D341Med (cell line): ENCODE data around the gene RPS6KB2.
"Not testable (repeated sequence)": the region's sequence is repeated elsewhere in the genome, so short reads cannot be mapped to it uniquely, and the experiment has no call there.

Experiments
- DNase-seq: peaks from one replicate; pipeline ENCODE4 v3.0.0; 2012; ENCODE audit warnings: low spot score

Gene RPS6KB2

DNA sequence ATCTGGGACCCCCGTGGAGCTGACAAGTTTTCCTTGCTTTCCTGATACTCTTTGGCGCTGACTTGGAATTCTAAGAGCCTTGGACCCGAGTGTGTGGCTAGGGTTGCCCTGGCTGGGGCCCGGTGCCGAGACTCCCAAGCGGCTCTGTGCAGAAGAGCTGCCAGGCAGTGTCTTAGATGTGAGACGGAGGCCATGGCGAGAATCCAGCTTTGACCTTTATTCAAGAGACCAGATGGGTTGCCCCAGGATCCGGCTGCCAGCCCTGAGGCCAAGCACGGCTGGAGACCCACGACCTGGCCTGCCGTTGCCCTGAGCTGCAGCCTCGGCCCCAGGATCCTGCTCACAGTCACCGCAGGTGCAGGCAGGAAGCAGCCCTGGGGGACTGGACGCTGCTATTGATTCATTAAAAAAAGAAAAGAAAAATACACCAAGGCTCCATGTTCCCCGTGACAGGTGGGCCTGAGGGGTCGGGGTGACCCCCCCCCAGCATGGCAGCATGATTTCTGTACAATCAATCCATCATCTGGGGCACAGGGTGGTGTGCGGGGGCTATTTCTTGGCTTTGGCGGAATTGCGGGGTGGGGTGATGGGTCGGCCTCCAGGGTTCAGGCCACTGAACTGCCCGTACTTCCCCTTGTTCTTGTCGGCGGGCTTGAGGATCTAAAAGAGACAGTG lies 30.2 kb upstream of the RPS6KB2 start:
- no peak for DNase-seq

DNA sequence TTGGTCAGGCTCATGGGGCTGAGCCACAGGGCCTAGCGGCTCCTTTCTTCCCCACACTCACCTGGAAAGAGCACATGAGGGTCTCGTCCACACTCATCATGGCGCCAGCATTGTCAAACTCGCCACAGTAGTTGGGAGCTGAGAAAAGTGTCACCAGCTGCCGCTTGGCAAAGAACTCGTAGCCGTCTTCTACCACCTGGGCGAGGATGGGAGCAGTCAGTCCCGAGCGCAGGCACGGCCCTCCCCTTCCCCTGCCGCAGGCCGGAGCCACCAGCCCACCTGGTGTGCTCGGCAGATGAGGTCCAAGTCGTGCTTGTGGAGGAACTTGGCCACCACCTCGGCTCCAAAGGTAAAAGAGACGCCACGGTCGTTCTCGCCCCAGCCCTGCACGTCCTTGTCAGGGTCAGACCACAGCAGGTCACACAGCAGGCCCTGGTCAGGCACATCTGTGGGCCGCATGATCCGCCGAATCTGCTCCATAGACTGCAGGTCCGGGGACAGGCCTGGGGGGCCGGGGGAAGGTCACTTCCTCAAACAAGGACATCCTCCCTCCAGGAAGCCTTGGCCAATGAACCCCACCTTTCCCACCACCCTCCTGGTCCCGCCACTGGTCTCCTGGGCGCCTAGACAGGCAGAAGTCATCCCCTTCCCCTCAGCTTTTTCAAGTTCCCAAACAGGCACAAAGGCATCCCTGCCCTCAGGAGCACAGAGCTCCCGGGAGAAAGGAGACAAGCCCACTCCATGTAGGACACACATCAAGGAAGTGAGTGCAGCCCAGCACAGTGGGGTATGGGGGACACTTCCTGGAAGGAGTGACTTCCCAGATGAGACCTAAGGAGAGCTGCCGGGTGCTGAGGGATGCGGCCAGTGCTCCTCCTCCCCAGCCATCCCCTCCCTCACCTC lies 29.4 kb upstream of the RPS6KB2 start:
- DNase-seq: no peak

DNA sequence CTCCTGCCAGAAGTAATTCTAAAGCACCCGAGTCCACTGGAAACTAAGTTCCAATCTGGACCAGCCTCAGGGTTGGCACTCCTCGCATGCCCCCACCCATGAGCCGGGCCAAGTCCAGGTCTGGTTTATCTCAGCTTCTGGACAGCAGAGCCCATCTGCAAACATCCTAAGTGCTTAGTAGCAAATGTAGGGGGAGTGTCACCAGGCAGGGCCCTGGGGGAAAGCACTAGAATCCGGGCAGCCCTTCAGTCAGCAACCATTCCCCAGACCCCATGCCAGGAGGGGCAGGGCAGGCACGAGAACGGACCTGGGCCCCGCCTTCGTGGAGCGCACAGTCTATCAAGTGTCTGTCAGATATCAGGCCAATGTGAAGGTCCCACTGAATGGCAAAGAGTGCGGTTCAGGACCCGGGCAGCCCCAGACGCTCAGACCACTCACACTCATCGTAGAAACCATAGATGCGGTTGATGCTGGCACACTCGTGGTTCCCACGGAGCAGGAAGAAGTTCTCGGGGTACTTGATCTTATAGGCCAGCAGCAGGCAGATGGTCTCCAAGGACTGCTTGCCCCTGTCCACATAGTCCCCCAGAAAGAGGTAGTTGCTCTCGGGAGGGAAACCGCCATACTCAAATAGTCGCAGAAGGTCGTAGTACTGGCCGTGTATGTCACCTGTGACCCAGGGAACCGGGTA lies 27.9 kb upstream of the RPS6KB2 start:
- DNase-seq: no peak

DNA sequence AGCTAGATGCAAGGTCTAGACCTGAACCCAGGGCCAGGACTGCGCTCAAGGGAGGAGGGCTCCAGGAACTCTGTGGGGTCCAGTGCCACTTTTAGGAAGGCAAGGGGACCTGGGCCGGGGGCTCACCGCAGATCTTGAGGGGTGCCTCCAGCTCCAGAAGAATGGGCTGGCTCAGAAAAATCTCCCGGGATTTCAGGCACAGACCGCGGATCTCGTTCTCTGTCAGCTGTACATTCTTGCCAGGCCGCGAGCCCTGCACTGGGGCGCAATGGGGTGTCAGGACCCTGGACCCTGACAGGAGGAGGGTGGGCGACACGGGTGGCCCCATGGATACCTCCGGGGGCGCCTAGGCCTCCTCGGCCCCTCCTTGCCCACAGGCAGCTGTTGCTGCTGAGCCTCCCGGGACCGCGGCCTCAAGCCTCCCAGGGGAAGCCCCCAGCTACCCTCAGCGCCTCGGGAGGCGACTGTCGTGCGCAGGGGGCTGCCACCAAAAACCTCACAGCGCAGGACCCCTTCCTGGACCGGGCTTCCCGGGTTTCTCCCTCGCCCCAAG lies 27.3 kb upstream of the RPS6KB2 start:
- peak; percentile 44 for DNase-seq

DNA sequence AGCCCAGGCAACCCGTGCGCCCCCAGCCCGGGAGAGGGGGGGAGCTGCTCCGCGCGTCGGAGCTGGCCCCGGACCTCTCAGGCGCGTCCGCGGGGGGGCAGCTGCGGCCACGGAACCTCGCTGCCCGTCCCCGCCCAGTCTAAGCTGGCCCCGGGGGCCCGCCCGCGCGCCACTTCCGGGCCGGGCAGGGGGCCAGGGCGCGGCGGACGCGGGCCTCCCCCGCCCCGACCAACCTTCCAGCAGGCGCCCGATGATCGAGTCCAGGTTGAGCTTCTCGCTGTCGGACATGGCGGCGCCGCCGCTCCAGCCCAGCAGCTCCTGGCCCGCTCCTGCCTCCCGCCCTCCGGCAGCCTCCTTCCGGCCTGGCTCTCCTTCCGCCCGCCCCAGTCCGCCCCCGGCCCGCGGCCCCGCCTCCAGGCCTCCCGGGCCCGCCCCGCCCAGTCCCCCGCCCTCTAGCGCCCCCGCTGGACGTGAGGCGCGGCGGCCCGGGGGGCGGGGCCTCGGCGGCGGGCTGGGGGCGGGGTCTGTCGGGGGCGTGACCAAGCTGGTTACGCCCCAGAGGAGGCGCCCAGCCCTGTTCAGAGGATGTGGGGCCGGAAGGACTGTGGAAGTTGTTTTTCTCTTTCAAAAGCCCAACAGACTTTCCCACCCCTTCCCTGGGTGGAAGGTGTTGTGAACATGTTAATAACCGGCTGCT lies 26.7 kb upstream of the RPS6KB2 start, which contains the start of gene PPP1CA:
TSS of gene PPP1CA (minus strand) at position 364 of the 697 bp plus-strand sequence. CDS start at position 288, 76 bp downstream.
- DNase-seq: peak; percentile 100

DNA sequence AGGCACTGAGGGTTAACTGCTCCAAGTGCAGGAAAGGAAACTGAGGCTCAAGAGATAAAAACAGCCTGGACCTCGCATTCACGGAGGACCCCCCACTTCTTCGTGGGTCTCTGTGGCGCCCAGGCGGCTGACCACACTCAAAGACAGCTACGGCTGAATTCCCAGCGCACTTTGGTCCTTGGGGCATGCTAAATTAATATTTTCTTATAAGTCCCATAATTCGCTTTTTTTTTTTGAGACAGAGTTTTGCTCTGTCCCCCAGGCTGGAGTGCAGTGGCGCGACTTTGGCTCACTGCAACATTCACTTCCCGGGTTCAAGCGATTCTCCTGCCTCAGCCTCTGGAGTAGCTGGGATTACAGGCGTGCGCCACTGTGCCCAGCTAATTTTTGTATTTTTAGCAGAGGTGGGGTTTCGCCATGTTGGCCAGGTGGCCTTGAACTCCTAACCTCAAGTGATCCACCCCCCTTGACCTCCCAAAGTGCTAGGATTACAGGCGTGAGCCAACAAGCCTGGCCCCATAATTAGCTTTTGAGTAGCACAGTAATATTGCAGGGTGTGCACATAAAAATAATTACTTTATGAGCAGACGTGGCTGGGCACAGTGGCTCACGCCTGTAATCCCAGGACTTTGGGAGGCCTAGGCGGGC lies 26.0 kb upstream of the RPS6KB2 start:
- not testable (repeated sequence) for DNase-seq

DNA sequence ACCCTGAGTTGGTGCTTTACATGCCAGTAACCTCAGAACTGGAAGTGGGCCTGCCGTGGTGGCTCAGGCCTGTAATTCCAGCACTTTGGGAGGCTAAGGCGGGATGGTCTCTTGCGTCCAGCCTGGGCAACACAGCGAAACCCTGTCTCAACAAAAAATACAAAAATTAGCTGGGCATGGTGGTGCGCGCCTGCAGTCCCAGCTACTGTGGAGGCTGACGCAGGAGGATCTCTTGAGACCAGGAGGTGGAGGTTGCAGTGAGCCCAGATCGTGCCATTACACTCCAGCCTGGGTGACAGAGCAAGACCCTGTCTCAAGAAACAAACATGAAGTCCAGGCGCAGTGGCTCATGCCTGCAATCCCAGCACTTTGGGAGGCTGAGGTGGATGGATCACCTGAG lies 25.2 kb upstream of the RPS6KB2 start:
- DNase-seq: not testable (repeated sequence)

DNA sequence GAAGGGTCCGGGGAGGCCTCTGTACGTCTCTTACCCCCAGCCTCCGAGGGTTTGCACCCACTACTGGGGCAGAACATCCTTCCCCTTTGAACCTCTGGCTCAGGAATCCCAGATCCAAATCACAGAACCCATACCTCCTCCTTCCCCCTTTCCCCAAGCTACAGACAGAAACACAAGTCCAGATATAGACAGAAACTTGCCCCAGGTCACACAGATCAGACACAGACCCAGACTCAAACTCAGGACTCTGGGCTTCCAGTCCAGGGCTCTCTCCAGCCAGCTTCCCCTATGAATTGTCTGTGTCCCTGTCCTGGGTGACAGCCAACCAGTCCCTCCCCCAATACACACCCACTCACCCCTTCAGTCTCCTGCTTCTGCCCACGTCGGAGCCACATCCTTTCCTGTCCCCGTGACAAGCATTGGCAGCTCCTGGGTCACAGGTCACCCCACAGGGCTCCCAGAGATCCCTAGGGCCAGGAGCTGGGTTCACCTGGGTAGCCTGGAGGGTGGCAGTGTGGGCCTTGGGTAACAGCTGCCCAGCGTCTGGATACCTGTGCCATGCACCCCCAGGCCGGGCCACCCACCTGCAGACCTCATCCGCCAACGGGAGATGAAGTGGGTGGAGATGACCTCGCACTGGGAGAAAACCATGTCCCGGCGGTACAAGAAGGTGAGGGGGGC lies 23.6 kb upstream of the RPS6KB2 start:
- no peak for DNase-seq

DNA sequence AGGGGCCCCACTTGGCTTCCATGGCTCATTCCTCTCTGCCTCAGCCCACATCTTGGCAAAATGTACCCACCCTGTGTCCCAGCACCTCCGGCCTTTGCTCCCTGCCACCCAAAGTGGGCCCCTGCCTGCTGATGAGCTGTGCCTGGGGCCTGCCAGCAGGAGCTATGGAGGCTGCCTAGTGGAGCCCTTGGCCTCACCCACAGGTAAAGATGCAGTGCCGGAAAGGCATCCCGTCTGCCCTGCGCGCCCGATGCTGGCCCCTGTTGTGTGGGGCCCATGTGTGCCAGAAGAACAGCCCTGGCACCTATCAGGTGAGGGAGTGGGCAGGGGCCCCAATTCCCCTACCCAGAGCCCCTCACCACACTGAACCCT lies 23.1 kb upstream of the RPS6KB2 start:
- DNase-seq: no peak

DNA sequence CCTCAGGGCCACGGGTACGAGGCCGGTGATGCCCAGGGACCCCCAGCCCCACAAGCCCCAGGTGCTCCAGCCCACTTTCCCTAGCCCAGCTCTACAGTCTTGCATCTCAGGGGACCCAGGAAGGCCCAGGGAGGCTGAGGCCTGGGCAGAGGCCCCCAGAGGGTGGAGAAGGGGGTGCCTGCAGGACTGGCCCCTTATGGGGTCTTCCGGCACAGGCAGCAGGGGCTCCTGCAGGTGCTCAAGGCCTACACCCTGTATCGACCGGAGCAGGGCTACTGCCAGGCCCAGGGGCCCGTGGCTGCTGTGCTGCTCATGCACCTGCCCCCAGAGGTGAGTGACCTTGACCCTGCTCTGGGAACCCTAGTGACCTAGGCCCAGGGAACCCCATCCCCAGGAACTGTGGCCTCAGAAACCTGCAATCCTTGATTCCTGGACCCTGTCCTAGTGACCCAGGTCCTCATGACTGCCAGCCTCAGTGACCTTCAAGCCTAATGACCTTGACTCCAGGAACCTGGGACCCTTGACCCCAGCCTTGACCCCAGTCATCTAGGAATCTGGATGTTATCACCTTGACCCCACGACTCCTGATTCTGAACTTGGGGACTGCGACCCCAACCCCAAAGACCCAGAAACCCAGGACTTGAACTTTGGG lies 22.5 kb upstream of the RPS6KB2 start:
- DNase-seq: no peak

DNA sequence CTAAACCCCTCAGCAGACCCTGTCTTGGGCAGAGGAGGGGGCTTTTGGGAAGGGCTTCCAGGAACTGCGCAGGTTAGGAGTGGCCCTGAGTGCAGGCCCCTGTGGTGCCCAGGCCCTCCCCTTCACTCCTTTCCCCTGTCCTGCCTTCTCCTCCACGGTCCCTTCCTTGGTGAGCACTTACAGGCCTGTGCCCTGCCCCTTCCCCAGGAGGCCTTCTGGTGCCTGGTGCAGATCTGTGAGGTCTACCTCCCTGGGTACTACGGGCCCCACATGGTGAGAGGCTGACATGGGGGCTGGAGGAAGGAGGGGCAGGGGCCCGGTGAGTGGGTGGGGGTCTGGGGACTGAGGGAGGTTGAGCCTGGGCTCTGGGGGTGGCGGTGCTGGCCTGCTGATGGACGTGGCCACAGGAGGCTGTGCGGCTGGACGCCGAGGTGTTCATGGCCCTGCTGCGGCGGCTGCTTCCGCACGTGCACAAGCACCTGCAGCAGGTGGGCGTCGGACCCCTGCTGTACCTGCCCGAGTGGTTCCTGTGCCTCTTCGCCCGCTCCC lies 21.8 kb upstream of the RPS6KB2 start:
- no peak for DNase-seq

DNA sequence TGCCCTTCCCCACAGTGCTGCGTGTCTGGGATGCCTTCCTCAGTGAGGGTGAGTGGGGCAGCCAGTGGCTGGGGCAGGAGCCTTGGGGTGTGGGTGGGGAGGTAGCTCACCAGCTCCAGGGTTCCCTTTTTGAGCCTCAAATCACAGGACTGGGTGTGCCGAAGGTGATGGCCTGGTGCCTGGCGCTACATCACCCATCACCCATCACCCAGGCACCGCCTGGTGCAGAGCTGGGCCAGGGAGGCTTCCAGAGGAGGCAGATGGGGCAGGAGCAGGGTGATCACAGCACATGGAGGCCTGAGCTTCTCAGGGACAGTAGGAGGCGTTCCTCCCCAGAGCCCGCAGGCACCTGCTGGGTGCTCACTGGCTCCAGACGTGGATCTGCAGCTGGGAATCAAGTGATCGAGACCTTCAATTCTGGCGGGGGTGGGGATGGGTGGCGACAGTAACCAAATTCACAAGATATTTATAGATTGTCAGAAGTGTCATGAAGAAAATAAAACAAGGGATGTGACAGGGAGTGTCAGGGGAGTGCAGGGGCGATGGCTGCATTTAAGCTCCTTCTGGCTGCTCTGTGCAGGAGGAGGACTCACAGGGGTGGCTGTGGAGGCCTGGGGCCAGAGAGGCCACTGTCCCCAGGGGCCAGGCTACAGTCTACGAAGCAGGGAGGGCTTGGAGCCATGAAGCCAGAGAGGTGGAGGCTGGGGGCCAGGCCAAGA lies 21.2 kb upstream of the RPS6KB2 start:
- DNase-seq: no peak

DNA sequence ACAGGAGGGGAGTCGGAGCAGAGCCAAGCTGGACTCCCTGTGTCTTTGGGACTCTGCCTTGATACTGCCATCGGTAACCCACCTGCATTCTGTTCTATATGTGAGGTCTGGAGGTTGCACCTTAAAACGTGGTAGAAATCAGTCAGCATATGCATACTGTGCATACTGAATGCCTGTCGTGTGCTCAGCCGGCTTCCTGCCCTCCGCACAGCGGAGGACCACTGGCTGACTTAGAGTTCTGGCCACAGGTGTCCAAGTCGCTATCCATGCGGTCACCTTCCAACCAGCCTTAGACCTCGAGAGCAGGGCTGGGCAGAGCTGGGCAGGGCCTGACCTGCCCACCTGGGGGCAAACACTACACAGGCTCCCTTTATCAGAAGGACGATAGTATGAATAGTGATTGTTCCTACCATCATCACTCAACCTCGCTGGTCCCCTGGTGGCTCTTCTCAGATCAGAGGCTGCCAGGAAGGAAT lies 20.6 kb upstream of the RPS6KB2 start:
- no peak for DNase-seq

DNA sequence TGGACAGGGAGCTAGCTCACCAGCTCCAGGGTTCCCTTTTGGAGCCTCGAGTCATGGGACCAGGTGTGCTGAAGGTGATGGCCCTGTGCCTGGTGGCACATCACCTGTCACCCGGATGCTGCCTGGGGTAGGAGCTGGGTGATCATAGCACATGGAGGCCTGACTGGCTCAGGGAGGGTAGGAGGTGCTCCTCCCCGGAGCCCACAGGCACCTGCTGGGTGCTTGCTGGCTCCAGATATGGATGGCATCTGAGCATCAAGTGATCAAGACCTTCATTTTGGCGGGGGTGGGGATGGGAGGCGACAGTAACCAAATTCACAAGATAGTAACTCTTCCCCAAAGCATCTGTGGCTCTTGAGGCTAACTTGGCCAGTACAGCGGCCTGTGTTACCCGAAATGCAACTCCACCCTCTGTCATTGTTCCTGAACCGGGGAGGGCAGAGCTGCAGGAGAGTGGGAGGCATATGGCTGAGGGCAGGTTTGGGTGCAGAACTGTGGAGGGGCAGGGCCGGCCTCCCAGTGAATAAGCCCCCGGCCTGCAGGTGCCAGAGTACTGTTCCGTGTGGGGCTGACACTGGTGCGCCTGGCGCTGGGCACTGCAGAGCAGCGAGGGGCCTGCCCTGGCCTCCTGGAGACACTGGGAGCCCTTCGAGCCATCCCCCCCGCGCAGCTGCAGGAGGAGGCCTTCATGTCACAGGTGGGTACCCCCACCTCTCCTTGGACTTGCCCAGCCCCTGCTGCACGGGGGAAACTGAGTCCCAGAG lies 19.7 kb upstream of the RPS6KB2 start:
- DNase-seq: no peak

DNA sequence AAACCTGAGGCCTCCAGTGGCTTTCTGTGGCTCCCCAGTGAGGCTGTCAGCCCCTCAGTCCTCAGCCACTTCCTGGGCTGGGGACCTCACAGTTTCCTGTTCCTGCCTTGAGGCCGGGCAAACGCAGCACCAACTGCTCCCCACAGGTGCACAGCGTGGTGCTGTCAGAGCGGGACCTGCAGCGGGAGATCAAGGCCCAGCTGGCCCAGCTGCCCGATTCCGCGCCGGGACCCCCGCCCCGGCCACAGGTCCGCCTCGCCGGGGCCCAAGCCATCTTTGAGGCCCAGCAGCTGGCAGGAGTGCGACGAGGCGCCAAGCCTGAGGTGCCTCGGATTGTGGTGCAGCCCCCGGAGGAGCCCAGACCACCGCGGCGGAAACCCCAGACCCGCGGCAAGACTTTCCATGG lies 19.0 kb upstream of the RPS6KB2 start:
- DNase-seq: no peak

DNA sequence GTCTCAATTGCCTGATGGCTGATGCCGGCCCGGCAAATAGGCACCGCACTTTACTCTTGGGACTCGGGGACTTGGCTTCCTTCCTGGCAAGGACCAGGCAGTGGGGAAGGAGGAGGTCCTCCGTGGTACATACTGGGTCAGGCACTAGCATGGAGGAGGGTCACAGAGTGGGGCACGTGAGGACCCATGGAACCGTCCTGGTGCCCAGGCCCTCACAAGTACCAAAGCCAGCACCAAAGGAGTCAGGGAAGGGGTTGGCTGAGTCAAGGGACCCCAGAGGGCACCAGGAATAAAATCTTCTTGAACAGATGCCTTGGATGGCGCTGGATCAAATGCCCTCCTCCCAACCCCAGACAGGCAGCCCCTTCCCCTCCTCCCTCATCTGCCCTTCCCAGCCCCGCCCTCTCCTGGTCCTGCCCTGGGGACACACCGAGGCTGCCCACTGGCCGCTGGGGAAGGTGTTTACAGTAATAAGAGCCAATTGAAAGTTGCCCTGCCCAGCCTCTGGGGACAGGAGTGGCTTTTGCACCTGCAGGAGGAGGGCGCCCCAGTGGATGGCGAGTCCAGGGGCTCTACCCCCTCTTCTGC lies 18.4 kb upstream of the RPS6KB2 start:
- no peak for DNase-seq

DNA sequence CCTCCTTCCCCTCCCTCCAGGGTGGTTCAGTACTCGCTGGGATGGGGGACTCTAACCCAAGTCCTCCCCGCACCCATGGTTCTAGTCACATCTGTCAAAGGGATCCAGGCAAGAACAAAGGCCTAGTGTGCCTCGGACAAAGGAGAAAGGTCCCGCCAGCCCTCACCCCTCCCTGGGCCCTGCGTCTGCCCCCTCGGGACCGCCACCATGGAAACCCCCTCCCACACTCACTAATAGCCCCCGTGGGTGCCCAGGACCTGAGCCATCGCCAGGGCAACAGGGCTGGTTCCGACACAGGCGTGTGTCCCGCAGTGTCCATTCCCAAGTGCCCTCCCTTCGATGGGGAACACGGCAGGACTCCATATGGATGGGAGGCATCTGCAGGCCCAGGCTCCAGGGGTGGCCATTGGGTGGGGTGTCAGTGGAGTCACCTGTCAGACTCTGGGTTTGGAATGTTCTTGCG lies 17.9 kb upstream of the RPS6KB2 start:
- no peak for DNase-seq
